ENCODE data around the gene ARL4C. TPM values are rescaled to one million over a fixed set of nuclear protein-coding genes. Genes with fewer than 3 reads are reported as not detected.

The ARL4C gene
- total RNA-seq, 1 experiment from 2014 or later = 21.0 TPM

GRCh38 chr2:234453216-234453615 lies 43.7 kb downstream of the ARL4C start:
- intact Hi-C loops (cut with micrococcal nuclease; ENCODE audit: unreplicated experiment) = no loop called here
- Mint-ChIP-seq H3K27ac (ENCODE audit: unreplicated experiment) (no peak overlapping the region), H3K27me3 (ENCODE audit: unreplicated experiment) (no peaks in the 10 kb centered on the region), H3K4me3 (ENCODE audit: low read depth, unreplicated experiment) (no peak overlapping the region), H3K4me1 (ENCODE audit: low read depth, unreplicated experiment) (peaks cover 19% of the 10 kb centered on the region), H3K9me3 (ENCODE audit: low read depth, unreplicated experiment) (peaks cover 4% of the 10 kb centered on the region), H3K36me3 (ENCODE audit: insufficient read depth, unreplicated experiment) (no peaks in the 10 kb centered on the region)
- no peak for DNase-seq
- BruUV-seq (replicated peaks) = no TSS peak
- no peak for TF ChIP-seq CTCF (IDR thresholded peaks at IDR 0.05; ENCODE audit: unreplicated experiment)
- CTCF ChIA-PET = no interaction called here

DNA sequence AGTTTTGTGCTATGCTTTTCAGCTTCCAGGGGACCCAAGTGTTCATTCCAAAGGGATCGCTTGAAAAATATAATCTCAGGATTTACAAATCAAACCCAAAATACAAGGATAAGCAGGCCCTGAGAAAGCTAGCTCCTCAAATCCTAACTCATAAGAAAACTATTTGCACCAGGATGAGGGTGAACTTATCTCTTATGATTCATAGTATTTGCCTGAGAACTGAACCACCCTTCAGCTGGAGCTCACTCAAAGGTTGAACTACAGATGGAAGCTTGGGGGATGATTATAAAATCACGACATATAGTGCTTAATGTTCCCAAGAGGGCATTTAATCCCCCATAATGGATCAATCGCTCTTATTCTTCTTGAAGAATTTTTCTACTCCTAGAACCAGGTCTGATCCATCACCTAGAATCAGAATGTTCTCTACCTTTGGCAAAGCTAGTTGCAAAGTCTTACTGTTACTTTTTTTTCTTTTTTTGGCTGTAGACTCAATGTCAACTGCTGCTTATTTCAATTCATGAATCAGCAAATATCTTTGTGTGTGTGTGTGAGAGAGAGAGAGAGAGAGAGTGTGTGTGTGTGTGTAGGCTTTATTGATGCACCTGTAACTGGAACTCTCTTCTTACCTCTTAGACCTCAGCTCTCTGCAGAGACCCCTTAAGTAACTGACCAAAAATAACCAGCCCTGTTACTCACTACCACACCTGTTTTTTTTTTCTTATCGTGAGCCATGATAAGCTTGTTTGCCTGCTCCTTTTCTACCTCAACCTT lies 44.8 kb downstream of the ARL4C start:
- no peak for DNase-seq
- Mint-ChIP-seq H3K9me3 (ENCODE audit: low read depth, unreplicated experiment) (peaks cover 2% of the 10 kb centered on the region), H3K4me3 (ENCODE audit: low read depth, unreplicated experiment) (no peak overlapping the region), H3K4me1 (ENCODE audit: low read depth, unreplicated experiment) (peaks cover 19% of the 10 kb centered on the region), H3K27ac (ENCODE audit: unreplicated experiment) (peak overlapping the region; percentile 68), H3K27me3 (ENCODE audit: unreplicated experiment) (no peaks in the 10 kb centered on the region), H3K36me3 (ENCODE audit: insufficient read depth, unreplicated experiment) (no peaks in the 10 kb centered on the region)
- no peak for TF ChIP-seq CTCF (IDR thresholded peaks at IDR 0.05; ENCODE audit: unreplicated experiment)
- BruUV-seq (replicated peaks) = no TSS peak
- intact Hi-C loops (cut with micrococcal nuclease; ENCODE audit: unreplicated experiment) = no loop called here
- CTCF ChIA-PET = interaction anchor here (0.6 to 0.7 kb wide), 3 partner anchors 85 to 811 kb away, joined by 3 to 4 read pairs (median 3); no protein-coding TSS in a partner anchor

DNA sequence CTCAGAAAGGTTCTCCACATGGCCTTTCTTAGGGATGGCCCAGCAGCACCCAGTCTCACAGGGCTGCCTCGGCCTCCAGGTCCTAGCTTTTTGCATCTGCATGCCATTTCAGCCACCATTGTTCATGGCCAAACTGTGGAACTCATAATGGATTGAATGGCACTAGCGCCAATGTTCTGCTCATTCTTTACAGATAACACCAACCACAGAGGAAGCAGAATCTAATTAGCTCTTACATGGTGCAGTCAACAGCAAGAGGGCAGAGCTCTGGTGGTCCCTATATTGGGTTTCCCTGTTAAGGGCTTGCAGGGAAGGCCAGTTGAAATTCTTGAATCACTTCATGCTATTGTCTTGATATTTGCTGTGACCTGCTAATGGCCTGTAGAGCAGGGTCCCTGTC lies 45.6 kb downstream of the ARL4C start:
- intact Hi-C loops (cut with micrococcal nuclease; ENCODE audit: unreplicated experiment) = no loop called here
- no peak for DNase-seq
- H3K27me3 Mint-ChIP-seq (ENCODE audit: unreplicated experiment) = no peaks in the 10 kb centered on the region
- H3K9me3 Mint-ChIP-seq (ENCODE audit: low read depth, unreplicated experiment) = peaks cover 2% of the 10 kb centered on the region
- no peaks in the 10 kb centered on the region for H3K36me3 Mint-ChIP-seq (ENCODE audit: insufficient read depth, unreplicated experiment)
- H3K4me3 Mint-ChIP-seq (ENCODE audit: low read depth, unreplicated experiment) = no peak overlapping the region
- H3K27ac Mint-ChIP-seq (ENCODE audit: unreplicated experiment) = no peak overlapping the region
- H3K4me1 Mint-ChIP-seq (ENCODE audit: low read depth, unreplicated experiment) = peaks cover 19% of the 10 kb centered on the region
- BruUV-seq (replicated peaks) = no TSS peak
- TF ChIP-seq CTCF (IDR thresholded peaks at IDR 0.05; ENCODE audit: unreplicated experiment) = no peak
- CTCF ChIA-PET = no interaction called here

DNA sequence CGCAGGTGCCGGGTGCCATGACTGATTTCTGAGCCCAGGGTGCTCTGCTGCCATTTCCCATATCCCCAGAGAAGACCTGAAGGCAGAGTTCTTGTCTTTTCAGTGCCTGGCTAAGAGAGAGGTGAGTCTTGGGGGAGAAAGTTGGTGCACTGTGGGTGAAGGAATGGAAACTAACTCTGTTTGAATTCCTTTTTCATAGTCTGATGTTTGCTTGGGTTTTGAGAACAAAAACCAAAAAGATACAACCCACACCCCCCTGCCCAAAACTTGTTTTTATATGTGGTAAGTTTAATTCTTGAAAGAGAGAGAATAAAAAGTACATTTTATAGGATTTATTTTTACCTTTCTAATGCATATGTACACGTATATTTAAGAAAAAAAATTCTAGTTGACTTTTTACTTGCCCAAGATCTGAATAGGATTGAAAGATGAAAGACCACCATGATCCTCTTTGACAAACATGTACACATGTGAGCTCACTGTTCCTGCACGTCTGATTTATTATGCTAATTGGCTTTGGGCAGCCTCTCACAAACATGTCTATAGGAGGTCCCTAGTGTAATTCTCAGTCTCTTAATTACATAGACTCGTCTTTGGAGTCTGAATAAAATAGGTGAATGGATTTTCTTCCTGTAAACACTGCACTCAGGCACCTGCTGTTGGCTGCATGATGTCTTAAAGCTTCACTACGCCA lies 46.3 kb downstream of the ARL4C start:
- no peak overlapping the region for H3K4me3 Mint-ChIP-seq (ENCODE audit: low read depth, unreplicated experiment)
- no TSS peak for BruUV-seq (replicated peaks)
- no peak for DNase-seq
- no peak for TF ChIP-seq CTCF (IDR thresholded peaks at IDR 0.05; ENCODE audit: unreplicated experiment)
- H3K9me3 Mint-ChIP-seq (ENCODE audit: low read depth, unreplicated experiment) = peaks cover 2% of the 10 kb centered on the region
- intact Hi-C loops (cut with micrococcal nuclease; ENCODE audit: unreplicated experiment) = no loop called here
- H3K27ac Mint-ChIP-seq (ENCODE audit: unreplicated experiment) = no peak overlapping the region
- H3K36me3 Mint-ChIP-seq (ENCODE audit: insufficient read depth, unreplicated experiment) = no peaks in the 10 kb centered on the region
- CTCF ChIA-PET = no interaction called here
- peaks cover 19% of the 10 kb centered on the region for H3K4me1 Mint-ChIP-seq (ENCODE audit: low read depth, unreplicated experiment)
- H3K27me3 Mint-ChIP-seq (ENCODE audit: unreplicated experiment) = no peaks in the 10 kb centered on the region
